T47D (cell line): ENCODE measurements around the gene FAM135A.
"Not testable (repeated sequence)": the region's sequence is repeated elsewhere in the genome, so short reads cannot be mapped to it uniquely, and the experiment has no call there.

Experiments used
- DNase-seq, 2 experiments: peaks; one replicate each; pipeline versions ENCODE4 v3.0.0 to v3.0.0-alpha.2; 2011 to 2012; ENCODE audit warnings: low read depth in 1 of 2, low spot score in 1 of 2
- JUND ChIP-seq: IDR thresholded peaks from 2 replicates; pipeline ENCODE4 v1.6.1; 2012; ENCODE audit warnings: low read depth
- in situ Hi-C: cut with HindIII; loops from 2 replicates; pipeline ENCODE4 v1.10.0; 2016; ENCODE audit warnings: low sequenced_read_pairs, low pct_unique_long_range_greater_than_20kb

FAM135A gene

DNA sequence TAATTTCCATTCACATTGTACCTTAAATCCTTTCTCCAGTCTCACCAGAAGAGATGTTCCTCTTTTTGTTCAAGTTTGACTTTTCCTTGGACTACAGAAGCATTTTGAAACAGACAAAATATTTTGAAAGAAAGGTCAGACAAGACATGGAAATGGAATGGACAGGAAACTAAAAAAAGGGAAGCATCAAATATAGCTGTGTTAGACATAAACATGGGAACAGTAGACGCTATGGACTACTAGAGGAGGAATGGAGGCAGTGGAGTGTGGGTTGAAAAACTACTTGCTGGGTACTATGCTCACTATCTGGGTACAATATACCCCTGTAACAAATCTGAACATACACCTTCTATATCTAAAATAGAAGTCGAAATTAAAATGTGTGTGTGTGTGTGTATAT, 4.1 kb upstream of the FAM135A start:
- no peak for DNase-seq
- TF ChIP-seq JUND: no peak
- in situ Hi-C loops: no loop called here

DNA sequence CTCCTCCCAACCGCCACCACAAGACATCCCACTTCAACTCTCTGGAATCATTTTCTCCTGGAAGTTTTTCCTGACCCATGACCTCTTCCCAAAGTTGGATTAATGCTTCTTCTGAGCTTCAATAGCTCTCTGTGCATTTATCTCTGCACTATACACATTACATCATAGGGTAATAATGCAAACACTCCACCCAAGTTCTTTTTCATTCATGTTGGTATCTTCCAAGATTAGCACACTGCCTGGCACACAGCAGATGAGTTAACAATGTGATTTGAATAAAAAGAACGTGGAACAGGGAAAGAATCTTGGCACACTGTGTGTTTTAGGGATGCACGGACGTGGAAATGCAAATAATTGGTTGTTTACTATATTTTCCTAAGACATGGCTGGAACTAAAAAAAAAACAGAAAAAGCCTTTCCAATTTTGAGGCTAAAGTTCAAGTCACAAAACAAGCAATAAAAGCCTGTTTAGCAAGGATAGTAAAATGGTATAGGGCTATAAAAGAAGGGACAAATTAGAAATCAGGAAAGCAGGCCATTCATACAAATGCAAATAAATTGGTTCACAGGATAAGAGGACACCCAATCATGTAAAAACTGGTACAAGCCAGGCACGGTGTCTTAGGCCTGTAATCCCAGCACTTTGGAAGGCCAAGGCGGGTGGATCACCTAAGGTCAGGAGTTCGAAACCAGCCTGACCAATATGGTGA, 1.6 kb upstream of the FAM135A start:
- DNase-seq: no peak
- no peak for TF ChIP-seq JUND
- in situ Hi-C loops: no loop called here

DNA sequence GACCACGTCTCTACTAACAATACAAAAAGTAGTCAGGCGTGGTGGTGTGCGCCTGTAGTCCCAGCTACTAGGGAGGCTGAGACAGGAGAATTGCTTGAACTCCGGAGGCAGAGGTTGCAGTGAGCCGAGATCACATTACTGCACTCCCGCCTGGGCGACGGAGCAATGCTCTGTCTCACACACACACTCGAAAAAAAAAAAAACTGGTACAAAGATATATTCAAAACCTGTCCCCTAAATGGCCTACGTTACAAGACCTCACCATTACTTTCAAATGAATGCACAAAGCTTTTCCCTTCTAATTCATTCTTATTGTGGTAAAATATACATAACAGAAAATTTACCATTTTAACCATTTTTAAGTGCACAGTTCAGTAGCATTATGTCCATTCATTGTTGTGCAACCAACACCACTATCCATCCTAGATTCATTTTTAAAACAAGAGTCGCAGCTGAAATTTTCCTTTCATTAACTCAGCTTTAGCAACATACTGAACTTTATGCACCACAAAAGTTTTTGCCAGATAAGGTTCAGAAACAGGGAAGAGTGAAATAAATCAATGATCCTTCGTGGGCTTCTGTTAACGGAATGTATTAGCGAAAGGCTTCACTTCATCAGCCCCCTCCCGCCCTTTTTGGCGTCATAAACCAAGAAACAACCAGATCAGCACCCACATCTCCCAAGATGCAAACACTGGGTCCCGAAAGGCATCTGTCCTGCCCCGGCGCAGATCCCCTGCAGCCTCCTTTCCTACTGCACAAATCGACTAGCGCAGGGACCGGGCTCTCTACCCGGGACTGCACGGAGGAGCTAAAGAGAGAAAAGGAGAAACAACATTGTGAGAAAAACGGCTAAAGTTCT, 825 bp upstream of the FAM135A start:
- DNase-seq: no peak
- in situ Hi-C loops: no loop called here
- TF ChIP-seq JUND: no peak

DNA sequence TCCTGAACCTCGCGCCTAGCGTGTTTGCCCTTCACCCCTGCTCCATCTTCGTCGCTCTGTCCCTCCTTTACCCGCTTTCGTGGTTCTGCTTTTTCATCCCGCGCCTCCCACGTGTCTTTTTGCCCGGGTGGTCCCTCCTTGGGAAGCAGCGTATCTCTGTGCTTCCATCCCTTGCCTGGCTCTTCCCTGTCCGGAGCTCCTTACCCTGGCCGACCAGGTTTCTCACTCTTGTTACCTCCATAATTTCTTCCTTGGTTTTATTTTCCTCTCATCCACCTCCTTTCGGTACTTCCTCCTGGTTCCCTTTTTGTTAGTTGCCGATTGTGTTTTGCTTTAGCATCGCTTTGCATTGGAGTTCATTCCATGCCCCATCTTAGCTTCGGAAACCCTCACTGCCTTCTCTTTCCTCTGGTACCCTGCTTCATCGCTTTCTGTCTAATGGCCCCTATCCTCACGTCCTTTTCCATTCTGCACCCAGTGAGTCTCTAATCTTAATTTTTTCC, 735 bp downstream of the FAM135A start:
- in situ Hi-C loops: no loop called here
- DNase-seq: no peak
- no peak for TF ChIP-seq JUND

DNA sequence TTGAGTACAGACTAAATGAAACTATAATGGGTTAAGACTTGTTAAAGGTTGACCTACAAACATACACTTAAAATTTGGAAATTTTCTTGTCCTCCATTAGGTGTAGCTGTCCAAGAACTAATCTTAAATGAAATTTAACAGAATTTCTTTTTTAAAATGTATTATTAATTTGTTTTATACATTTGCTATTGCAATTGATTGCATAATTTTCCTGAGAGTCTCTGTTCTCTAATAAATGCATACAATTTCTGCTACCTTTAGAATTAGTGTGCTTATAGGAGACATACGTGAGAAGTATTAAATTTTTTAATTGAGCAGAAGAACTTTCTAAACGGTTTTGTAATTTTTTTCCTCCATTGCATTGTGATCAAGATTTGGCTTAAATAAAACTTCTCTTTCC, 1.5 kb downstream of the FAM135A start:
- no peak for TF ChIP-seq JUND
- no peak for DNase-seq
- in situ Hi-C loops: no loop called here

DNA sequence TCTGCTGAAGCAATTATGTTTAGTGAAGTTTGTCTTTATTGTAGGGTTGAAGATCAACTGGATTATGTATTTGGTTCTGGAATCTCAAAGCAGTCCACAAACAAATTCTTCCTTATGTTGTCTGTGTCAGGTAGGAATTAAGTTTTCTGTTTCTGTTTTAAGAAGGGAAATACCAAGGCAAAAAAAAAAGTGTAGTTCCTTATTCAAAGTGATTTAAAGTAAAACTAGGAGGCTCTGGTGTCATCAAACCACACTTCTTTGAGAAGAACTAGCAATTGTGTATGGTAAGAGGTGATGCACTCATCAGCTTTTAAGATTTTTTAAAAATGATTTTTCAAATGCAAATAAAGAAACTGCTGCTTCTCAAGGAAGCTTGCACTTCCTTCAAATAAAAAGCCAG, 1.9 kb downstream of the FAM135A start:
- in situ Hi-C loops: no loop called here
- DNase-seq: no peak
- no peak for TF ChIP-seq JUND

DNA sequence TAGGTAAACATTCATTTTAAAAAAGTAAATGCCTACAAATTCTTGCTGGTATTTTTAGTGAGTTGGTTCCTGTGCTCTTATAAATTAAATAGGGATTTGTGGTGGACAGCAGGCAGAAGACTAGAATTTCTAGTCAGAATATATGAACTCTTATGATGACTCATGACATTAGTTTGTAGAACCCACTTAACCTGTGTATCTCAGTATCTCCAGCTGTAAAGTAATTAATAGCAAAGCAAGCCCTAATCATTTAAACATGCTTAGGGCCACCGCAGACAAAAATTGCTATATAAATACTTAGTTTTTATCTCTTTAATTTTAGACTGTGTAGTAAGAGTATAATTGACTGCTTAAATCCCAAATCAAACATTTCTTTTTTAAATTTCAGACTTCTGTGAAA, 2.4 kb downstream of the FAM135A start:
- in situ Hi-C loops: no loop called here

DNA sequence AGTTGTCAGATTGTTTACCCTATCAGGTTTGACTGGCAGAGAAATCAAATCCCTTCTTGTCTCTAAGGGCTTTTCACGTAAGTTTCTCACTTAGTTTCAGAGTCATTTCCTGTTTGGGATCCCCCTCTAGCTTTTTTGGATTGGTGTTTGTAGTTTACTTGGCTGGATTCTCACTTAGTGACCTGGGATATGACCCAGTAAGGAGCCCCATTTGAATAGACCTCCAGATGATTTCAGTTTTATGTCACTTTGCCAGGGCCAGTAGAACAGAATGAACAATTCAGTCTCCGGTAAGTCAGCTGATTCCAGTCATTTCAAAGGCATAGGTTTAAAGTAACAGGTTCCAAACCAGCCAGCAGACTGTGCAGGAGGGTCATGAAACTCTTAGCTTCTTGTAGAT, 8.2 kb downstream of the FAM135A start:
- DNase-seq: no peak
- in situ Hi-C loops: no loop called here

More for the DNA sequence above, 2.4 kb downstream of the FAM135A start:
- no peak for DNase-seq
- no peak for TF ChIP-seq JUND

DNA sequence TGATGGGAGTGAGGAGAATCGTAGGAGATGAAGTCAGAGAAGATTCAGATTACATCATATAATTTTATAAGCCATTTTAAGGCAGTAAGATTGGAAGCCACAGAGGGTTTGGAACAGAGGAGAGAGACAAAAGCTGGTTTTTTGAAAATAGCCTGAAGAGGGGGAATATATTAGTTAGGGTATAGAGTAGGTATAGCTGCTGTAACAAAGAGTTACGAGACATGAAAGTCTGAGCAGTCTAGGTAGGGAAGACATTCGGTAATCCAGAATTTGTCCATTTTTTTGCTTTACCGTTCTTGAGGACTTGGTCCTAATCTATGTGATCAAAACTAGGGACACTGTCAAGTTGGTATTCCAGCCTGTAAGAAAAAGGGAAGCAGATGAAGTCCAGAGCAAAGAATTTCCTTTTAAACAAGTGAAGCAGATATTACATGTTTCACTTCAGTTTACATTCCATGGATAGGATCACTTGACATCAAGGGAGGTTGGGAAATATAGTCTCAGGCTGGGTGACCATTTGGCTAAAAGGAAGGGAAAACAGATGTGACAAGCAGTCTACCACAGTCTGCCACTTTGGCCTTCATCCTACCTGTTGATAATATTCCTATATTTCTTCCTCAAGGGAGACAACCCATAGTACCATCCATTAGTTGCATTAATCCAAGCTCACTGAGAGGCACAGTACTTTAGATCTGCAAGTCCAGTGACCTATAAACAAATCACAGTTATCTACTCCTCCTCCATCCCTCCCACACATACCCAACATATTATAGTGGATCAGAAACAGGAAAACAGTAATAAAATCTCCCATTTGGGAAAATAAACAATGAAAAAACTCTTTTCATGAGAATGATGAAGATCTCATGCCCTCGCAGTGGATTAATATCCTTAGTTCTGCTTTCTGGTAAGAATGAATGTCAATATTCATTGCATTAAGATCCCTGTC, 10.2 kb downstream of the FAM135A start:
- TF ChIP-seq JUND: no peak
- in situ Hi-C loops: no loop called here
- no peak for DNase-seq

More for the DNA sequence above, 8.2 kb downstream of the FAM135A start:
- TF ChIP-seq JUND: no peak

DNA sequence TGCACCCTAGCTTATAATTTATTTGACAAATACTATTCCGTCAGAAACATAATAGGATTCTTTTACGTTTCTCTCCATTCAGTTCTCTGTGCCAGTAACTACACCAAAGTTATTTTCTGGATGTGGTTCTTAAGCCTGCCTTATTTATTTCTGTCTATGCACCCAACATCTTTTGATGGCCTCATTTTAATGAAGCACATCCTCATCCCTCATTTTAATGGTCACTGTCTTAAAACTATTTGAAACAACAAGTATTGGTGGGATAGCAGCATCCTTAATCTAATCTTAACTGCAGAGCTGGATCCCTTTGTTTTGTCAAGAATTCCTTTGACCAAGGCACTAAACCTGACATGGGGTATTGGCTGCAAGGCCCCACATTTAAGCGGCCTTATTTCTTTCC, 11.0 kb downstream of the FAM135A start:
- no peak for DNase-seq
- in situ Hi-C loops: no loop called here
- no peak for TF ChIP-seq JUND

DNA sequence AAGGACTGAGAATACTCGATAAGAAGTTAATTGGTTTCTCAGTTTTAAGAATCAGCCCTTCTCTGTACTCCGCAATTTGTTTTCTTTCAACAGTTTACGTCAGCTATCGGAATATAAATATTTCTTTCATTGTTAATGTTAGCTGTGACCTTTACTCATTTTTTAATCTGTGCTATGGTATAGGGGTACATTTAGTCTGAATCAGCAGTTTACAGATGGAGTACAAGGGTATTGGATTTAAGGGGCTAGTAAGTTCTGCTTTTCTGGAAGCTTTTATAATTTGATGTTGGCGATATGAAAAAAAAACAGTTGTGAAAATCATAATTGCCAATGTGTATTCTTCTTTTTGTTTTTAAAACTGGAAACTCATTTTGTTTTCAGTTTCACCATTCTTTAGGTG, 23.0 kb downstream of the FAM135A start:
- in situ Hi-C loops: no loop called here
- no peak for DNase-seq
- TF ChIP-seq JUND: no peak

DNA sequence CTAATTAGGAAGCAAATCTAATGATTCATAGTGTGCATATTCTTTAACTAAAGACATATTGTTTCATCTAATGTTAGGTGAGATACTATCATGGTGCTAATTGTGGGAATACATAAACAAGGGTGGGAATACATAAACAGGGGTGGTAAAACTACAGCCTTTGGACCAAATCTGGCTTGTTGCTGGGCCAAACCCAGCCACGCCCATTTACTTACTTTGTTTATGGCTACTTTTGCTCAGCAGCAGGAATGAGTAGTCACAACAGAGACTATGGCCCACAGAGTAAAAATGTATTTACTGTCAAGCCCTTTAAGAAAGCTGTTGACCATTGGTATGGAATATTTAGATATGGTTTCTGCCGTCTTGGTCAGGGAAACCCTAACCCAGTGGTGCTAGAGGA, 31.7 kb downstream of the FAM135A start:
- no peak for TF ChIP-seq JUND
- in situ Hi-C loops: no loop called here
- no peak for DNase-seq

DNA sequence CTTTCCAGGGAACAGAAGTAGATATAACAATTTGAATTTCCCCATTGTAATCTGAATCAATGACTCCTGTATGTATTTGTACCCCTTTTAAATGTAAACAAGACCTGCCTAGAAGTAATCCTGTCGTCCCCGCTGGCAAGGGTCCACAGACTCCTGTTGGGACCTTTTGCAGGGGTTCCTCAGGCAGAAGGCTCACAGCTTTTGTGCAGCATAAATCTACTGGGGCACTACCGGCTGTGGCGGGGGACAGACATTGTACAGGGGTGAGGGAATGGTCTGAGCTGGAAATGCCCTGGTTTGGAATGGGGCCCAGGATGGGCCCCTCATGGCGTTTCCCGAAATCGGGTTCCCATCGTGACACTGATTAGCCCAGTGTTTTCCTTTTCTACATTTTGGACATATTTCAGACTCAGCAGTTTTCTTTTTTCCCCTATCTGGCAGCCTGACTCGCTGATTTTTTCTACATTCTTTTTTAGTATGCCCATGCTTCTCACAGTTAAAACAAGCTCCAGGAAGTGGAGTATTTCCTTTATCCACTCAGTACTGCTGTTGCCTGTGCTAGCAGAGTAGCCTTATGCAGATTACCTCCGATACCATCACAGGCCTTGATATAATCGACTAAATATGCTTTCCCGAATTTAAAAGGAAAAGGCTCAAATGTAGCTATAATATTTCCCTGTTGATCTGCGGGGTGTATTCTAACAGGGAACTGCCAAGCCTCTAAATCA, 34.2 kb downstream of the FAM135A start:
- in situ Hi-C loops, DNase-seq: not testable (repeated sequence)

DNA sequence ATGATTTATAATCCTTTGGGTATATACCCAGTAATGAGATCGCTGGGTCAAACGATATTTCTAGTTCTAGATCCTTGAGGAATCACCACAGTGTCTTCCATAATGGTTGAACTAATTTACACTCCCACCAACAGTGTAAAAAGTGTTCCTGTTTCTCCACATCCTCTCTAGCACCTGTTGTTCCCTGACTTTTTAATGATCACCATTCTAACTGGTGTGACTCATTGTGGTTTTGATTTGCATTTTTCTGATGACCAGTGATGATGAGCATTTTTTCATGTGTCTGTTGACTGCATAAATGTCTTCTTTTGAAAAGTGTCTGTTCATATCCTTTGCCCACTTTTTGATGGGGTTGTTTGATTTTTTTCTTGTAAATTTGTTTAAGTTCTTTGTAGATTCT, 40.6 kb downstream of the FAM135A start:
- DNase-seq, in situ Hi-C loops: not testable (repeated sequence)
